Natural killer cell treated with Interleukin-12 subunit alpha and Interleukin-12 subunit beta and Interleukin-15 and Interleukin-18, amount 100 ng/mL, for 72 hours (primary cell): ENCODE data around the gene QKI. TPM values are rescaled to one million over a fixed set of nuclear protein-coding genes. Genes with fewer than 3 reads are reported as not detected.

Experiments
- ATAC-seq, 2 donors: fragments of 150-1000 bp; cut with Tn5 transposase in 1 of 2; sonication (Bioruptor Pico), chemical (Tn5 transposase) in 1 of 2; 2 replicates each; pipeline ENCODE4 v1.10.0; 2021
- DNase-seq: peaks from one replicate; pipeline ENCODE4 v3.0.0; 2022; ENCODE audit warnings: low spot score
- H3K27ac Mint-ChIP-seq, 2 donors: 1 replicate in 1 of 2; 2 replicates in 1 of 2; pipeline ENCODE4 v1.8.0; 2022; ENCODE audit warnings: mixed read lengths in 2 of 2, mild to moderate bottlenecking in 1 of 2, moderate library complexity in 1 of 2
- H3K27me3 Mint-ChIP-seq, 2 donors: 1 replicate in 1 of 2; 2 replicates in 1 of 2; pipeline ENCODE4 v1.8.0; 2022; ENCODE audit warnings: mixed read lengths in 2 of 2
- H3K36me3 Mint-ChIP-seq: one replicate; pipeline ENCODE4 v1.8.0; 2022; ENCODE audit warnings: mixed read lengths
- H3K4me1 Mint-ChIP-seq, 2 donors: 1 replicate in 1 of 2; 2 replicates in 1 of 2; pipeline ENCODE4 v1.8.0; 2022; ENCODE audit warnings: low read depth in 2 of 2, mixed read lengths in 2 of 2, mild to moderate bottlenecking in 1 of 2
- H3K4me3 Mint-ChIP-seq: one replicate; pipeline ENCODE4 v1.8.0; 2022; ENCODE audit warnings: mixed read lengths
- H3K9me3 Mint-ChIP-seq: 2 replicates; pipeline ENCODE4 v1.8.0; 2022; ENCODE audit warnings: mixed read lengths
- total RNA-seq, 2 donors: library from RNA; stranded (reverse); gene quantifications; one replicate each; pipeline ENCODE4 v1.2.3, GENCODE V29; 2022

The QKI gene
- total RNA-seq, 2 donors from 2014 or later = 91.8 to 123 TPM

- ATAC-seq (no peak), DNase-seq (no peak)
- Mint-ChIP-seq H3K4me1 (peaks cover 10 to 32% of the 10 kb centered on the region in 2 donors), H3K36me3 (peaks cover 5% of the 10 kb centered on the region), H3K9me3 (no peaks in the 10 kb centered on the region), H3K27me3 (no peaks in the 10 kb centered on the region), H3K4me3 (no peak overlapping the region), H3K27ac (no peak overlapping the region)
These were observed 123.8 kb downstream of the QKI start for GRCh38 chr6:163538331-163538730.

DNA sequence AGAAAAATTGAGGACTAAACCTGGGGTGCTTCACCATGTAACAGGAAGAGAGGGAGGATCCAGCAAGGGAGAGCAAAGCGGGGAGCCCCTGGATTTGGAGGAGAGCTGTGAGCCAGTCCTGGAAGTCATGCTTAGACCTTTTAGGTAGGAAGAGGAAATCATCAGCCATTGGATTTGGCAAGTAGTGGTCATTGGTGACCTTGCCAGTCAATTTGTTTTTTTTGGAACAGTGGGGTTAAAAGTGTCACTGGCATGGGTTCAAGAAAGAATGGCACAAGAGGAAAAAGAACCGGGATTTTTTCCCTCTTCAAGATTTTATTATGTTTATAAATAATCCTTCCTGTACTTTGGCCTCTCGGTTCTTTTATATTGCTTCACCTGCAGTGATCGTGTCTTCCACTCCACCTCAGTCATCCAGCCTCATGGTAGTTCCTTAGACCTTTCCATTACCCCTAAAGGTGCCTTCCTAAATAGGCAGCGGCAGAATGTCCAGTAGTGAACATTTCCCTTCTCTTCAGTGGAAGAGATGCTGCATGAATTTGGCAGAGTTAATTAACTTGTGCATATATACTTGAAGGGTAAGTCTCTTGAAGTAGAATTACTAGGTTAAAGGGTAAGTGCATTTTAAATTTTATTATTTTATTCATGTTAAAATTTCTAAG, 124.7 kb downstream of the QKI start:
- Mint-ChIP-seq H3K27me3 (no peaks in the 10 kb centered on the region), H3K36me3 (peaks cover 5% of the 10 kb centered on the region), H3K4me1 (peaks cover 10 to 30% of the 10 kb centered on the region in 2 donors), H3K9me3 (no peaks in the 10 kb centered on the region), H3K27ac (no peak overlapping the region), H3K4me3 (no peak overlapping the region)
- ATAC-seq (no peak), DNase-seq (no peak)

- Mint-ChIP-seq H3K36me3 (peaks cover 5% of the 10 kb centered on the region), H3K27me3 (no peaks in the 10 kb centered on the region), H3K27ac (no peak overlapping the region), H3K9me3 (no peaks in the 10 kb centered on the region), H3K4me3 (no peak overlapping the region), H3K4me1 (peaks cover 15 to 22% of the 10 kb centered on the region in 2 donors)
- ATAC-seq (no peak), DNase-seq (no peak)
These were observed 128.8 kb downstream of the QKI start for GRCh38 chr6:163543321-163543720.

GRCh38 chr6:163545370-163545769, 130.9 kb downstream of the QKI start:
- Mint-ChIP-seq H3K36me3 (no peaks in the 10 kb centered on the region), H3K4me1 (peaks cover 23 to 29% of the 10 kb centered on the region in 2 donors), H3K27me3 (no peaks in the 10 kb centered on the region), H3K27ac (no peak overlapping the region), H3K4me3 (no peak overlapping the region), H3K9me3 (no peaks in the 10 kb centered on the region)
- no peak for DNase-seq
- ATAC-seq = no peak

DNA sequence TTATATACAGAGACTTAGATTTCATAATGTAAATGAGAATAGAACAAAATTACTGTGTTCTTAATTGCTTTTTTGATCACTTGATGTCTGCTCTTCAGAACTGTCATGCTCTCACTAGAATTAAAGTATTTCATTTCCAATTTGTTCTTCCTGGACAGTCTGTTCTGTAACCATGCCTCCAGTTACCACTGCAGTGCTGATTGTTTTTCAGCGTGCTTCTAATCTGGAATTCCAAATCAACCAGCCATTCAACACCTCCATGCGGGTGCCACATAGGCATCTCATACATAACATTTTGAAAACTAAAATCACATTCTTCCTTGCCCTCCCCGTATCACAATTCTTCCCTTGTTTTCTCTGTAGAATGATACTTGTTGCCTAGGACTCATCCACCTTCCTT, 132.8 kb downstream of the QKI start:
- Mint-ChIP-seq H3K27me3 (no peaks in the 10 kb centered on the region), H3K9me3 (no peaks in the 10 kb centered on the region), H3K36me3 (no peaks in the 10 kb centered on the region), H3K27ac (no peak overlapping the region), H3K4me1 (peaks cover 22 to 24% of the 10 kb centered on the region in 2 donors), H3K4me3 (no peak overlapping the region)
- no peak for ATAC-seq
- DNase-seq = no peak

GRCh38 chr6:163548624-163549023, 134.1 kb downstream of the QKI start:
- no peak overlapping the region for H3K4me3 Mint-ChIP-seq
- peaks cover 22 to 24% of the 10 kb centered on the region in 2 donors for H3K4me1 Mint-ChIP-seq
- H3K27ac Mint-ChIP-seq = peak overlapping the region; percentile 9 to 44
- no peaks in the 10 kb centered on the region for H3K9me3 Mint-ChIP-seq
- no peaks in the 10 kb centered on the region for H3K27me3 Mint-ChIP-seq
- DNase-seq (no peak), ATAC-seq (no peak)
- no peaks in the 10 kb centered on the region for H3K36me3 Mint-ChIP-seq

DNA sequence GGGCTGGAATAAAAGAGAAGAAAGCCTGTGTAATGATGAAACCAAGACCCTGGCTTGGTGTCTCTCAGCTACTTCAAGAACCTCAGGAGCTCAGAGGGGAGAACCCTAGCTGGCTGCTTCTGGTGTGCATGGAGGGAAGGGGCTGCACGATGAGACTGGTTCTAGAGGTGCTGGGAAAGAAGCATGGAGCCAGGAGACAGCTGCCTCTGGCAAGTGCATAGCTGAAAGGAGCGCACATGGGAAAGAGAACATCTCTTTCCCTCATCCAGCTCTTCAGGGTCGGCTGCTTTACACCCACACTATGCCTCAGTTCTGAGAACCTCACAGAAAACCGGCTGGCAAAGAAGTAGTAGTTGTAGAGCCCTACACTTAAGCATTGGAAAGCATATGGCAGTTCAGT, 139.5 kb downstream of the QKI start:
- peaks cover 9% of the 10 kb centered on the region for H3K36me3 Mint-ChIP-seq
- ATAC-seq (no peak), DNase-seq (no peak)
- H3K27ac Mint-ChIP-seq = no peak overlapping the region
- H3K27me3 Mint-ChIP-seq = no peaks in the 10 kb centered on the region
- no peaks in the 10 kb centered on the region for H3K9me3 Mint-ChIP-seq
- H3K4me3 Mint-ChIP-seq = no peak overlapping the region
- H3K4me1 Mint-ChIP-seq = peaks cover 12 to 22% of the 10 kb centered on the region in 2 donors

DNA sequence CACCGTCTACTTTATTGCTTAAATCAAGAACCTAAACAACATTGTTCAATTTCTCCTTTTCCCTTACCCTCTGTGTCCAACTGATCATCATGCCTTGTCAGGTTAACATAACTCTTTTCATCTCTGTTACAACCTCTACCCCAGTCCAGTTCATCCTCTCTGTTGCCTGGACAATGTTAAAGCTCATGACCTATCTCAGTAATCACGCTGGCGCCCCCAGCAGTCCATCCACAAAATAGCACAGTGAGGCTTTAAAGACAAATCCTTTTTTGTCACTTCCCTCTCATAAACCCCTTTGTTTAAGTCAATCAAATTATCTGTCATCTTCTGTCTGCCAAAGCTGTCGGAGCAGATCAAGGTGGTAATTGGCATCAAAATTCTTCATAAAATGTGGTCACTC, 140.1 kb downstream of the QKI start:
- DNase-seq (no peak), ATAC-seq (peak in 1 of 2 donors; percentile 61)
- no peak overlapping the region for H3K4me3 Mint-ChIP-seq
- H3K36me3 Mint-ChIP-seq = peaks cover 11% of the 10 kb centered on the region
- H3K27ac Mint-ChIP-seq = no peak overlapping the region
- H3K4me1 Mint-ChIP-seq = peaks cover 11 to 19% of the 10 kb centered on the region in 2 donors
- H3K27me3 Mint-ChIP-seq = no peaks in the 10 kb centered on the region
- no peaks in the 10 kb centered on the region for H3K9me3 Mint-ChIP-seq

- no peaks in the 10 kb centered on the region for H3K27me3 Mint-ChIP-seq
- no peak overlapping the region for H3K4me3 Mint-ChIP-seq
- ATAC-seq (no peak), DNase-seq (no peak)
- H3K36me3 Mint-ChIP-seq = peaks cover 15% of the 10 kb centered on the region
- H3K4me1 Mint-ChIP-seq = peaks cover 8 to 19% of the 10 kb centered on the region in 2 donors
- H3K27ac Mint-ChIP-seq = no peak overlapping the region
- H3K9me3 Mint-ChIP-seq = no peaks in the 10 kb centered on the region
These were observed 145.1 kb downstream of the QKI start for GRCh38 chr6:163559661-163560060.

- DNase-seq (no peak), ATAC-seq (no peak)
- no peaks in the 10 kb centered on the region for H3K27me3 Mint-ChIP-seq
- no peaks in the 10 kb centered on the region for H3K9me3 Mint-ChIP-seq
- peaks cover 10% of the 10 kb centered on the region for H3K36me3 Mint-ChIP-seq
- H3K27ac Mint-ChIP-seq = peak overlapping the region in 1 of 2 donors; percentile 9
- peaks cover 5 to 16% of the 10 kb centered on the region in 2 donors for H3K4me1 Mint-ChIP-seq
- H3K4me3 Mint-ChIP-seq = no peak overlapping the region
These were observed 148.8 kb downstream of the QKI start for GRCh38 chr6:163563318-163563717.

DNA sequence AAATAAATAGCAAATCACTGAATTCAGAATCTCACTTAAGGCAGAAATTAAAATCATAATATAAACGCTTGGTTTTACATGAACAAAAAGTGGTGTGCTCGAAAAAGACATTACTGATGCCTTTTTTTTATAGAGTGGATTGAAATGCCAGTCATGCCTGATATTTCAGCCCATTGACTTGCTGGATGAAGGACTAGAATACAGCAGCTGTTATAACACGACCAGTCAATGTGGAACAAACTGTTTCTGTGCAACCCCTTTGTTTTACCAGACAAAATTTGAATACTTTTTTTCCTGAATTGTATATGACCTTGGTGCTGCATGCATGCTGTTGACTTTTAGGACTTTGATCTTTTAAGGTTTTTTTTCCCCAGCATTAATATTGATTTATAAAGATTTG, 150.0 kb downstream of the QKI start:
- H3K36me3 Mint-ChIP-seq = peaks cover 4% of the 10 kb centered on the region
- H3K4me3 Mint-ChIP-seq = no peak overlapping the region
- H3K27ac Mint-ChIP-seq = no peak overlapping the region
- H3K27me3 Mint-ChIP-seq = no peaks in the 10 kb centered on the region
- peaks cover 5 to 9% of the 10 kb centered on the region in 2 donors for H3K4me1 Mint-ChIP-seq
- ATAC-seq (no peak), DNase-seq (no peak)
- no peaks in the 10 kb centered on the region for H3K9me3 Mint-ChIP-seq

DNA sequence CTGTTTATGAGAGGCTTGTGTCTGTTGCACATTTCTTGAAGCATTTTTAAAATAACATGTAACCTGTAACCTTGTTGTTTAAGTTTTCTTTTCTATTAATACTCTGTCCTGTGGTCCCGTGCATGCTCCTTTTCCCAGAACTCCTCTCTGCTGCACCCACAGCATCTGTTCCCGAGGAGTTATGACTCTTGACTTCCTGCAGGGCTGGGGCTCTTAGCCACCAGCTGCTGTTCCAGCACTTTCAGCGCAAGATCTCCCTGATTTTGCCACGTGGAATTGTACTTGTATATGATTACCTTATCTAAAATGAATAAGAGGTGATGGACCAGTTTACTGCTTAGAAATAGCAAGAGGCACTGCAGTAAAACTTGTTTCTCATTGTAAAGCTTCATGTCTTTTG, 150.6 kb downstream of the QKI start:
- Mint-ChIP-seq H3K36me3 (peaks cover 4% of the 10 kb centered on the region), H3K4me3 (no peak overlapping the region), H3K9me3 (no peaks in the 10 kb centered on the region), H3K27ac (no peak overlapping the region), H3K27me3 (no peaks in the 10 kb centered on the region), H3K4me1 (peaks cover 3 to 9% of the 10 kb centered on the region in 2 donors)
- no peak for DNase-seq
- no peak for ATAC-seq

GRCh38 chr6:163566056-163566455, 151.5 kb downstream of the QKI start:
- peaks cover 6 to 11% of the 10 kb centered on the region in 2 donors for H3K4me1 Mint-ChIP-seq
- no peak for ATAC-seq
- no peaks in the 10 kb centered on the region for H3K27me3 Mint-ChIP-seq
- H3K27ac Mint-ChIP-seq = no peak overlapping the region
- no peaks in the 10 kb centered on the region for H3K9me3 Mint-ChIP-seq
- H3K36me3 Mint-ChIP-seq = peaks cover 12% of the 10 kb centered on the region
- no peak overlapping the region for H3K4me3 Mint-ChIP-seq
- DNase-seq = no peak

DNA sequence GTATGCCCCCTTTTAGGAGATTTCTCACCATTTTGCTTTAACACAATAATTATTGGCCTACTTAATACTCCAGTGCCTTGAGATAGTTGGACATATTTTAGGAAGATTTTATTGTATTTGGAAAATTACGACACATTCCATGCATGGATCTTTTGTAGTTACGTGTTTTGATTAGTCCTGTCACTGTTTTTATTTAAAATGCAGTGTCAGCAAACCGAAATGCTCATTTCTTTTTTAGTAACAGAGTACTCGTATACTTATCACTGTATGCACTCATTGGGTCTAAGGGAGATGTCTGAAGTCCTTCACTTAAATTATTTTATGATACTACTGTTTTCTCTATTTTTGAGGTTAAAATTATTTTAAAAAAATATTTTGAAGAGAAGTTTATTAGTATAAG, 153.8 kb downstream of the QKI start:
- no peak for DNase-seq
- H3K36me3 Mint-ChIP-seq = peaks cover 19% of the 10 kb centered on the region
- H3K27me3 Mint-ChIP-seq = no peaks in the 10 kb centered on the region
- H3K27ac Mint-ChIP-seq = no peak overlapping the region
- no peak for ATAC-seq
- H3K4me3 Mint-ChIP-seq = no peak overlapping the region
- H3K9me3 Mint-ChIP-seq = no peaks in the 10 kb centered on the region
- H3K4me1 Mint-ChIP-seq = peaks cover 14 to 18% of the 10 kb centered on the region in 2 donors
